H7 (cell line): ENCODE data around the gene CFAP46. TPM values are rescaled to one million over a fixed set of nuclear protein-coding genes. Genes with fewer than 3 reads are reported as not detected.
"Not testable (repeated sequence)": the region's sequence is repeated elsewhere in the genome, so short reads cannot be mapped to it uniquely, and the experiment has no call there.

Source experiments
- DNase-seq: peaks from one replicate; pipeline ENCODE4 v3.0.0; 2012
- H3K27me3 ChIP-seq: 2 replicates; pipeline ENCODE4 v1.6.0; 2011; ENCODE audit warnings: mild to moderate bottlenecking, low read length; ENCODE audit not compliant: control insufficient read depth, insufficient read depth
- H3K36me3 ChIP-seq: replicated peaks from 2 replicates; pipeline ENCODE4 v1.5.1; 2011; ENCODE audit warnings: low read length; ENCODE audit not compliant: control insufficient read depth, insufficient read depth
- H3K4me3 ChIP-seq: 2 replicates; pipeline ENCODE4 v1.5.1; 2011; ENCODE audit warnings: low read depth, mild to moderate bottlenecking, control low read depth, low read length, moderate library complexity; ENCODE audit not compliant: insufficient read depth
- total RNA-seq: library from RNA; depleted of rRNA; stranded (reverse); fragments of >200 nt; shearing (Covaris generic); gene quantifications from 2 replicates; pipeline ENCODE4 v1.2.3, GENCODE V29; 2014

Gene CFAP46
- total RNA-seq, 1 experiment from 2014 or later, result 0.59 TPM

- H3K36me3 ChIP-seq, result no peaks in the 10 kb centered on the region
- DNase-seq, result no peak
- H3K4me3 ChIP-seq, result no peak overlapping the region
- no peaks in the 10 kb centered on the region for H3K27me3 ChIP-seq
These were observed 17.3 kb downstream of the CFAP46 start for GRCh38 chr10:132925071-132925561.

GRCh38 chr10:132924046-132924952 lies 18.1 kb downstream of the CFAP46 start:
- H3K36me3 ChIP-seq, result no peaks in the 10 kb centered on the region
- DNase-seq, result no peak
- no peaks in the 10 kb centered on the region for H3K27me3 ChIP-seq

GRCh38 chr10:132923384-132923783 lies 19.0 kb downstream of the CFAP46 start:
- not testable (repeated sequence) for DNase-seq, H3K36me3 ChIP-seq, H3K4me3 ChIP-seq, H3K27me3 ChIP-seq

More at GRCh38 chr10:132924046-132924952, 18.1 kb downstream of the CFAP46 start:
- no peak overlapping the region for H3K4me3 ChIP-seq

GRCh38 chr10:132922872-132923271 lies 19.5 kb downstream of the CFAP46 start:
- no peaks in the 10 kb centered on the region for H3K36me3 ChIP-seq

DNA sequence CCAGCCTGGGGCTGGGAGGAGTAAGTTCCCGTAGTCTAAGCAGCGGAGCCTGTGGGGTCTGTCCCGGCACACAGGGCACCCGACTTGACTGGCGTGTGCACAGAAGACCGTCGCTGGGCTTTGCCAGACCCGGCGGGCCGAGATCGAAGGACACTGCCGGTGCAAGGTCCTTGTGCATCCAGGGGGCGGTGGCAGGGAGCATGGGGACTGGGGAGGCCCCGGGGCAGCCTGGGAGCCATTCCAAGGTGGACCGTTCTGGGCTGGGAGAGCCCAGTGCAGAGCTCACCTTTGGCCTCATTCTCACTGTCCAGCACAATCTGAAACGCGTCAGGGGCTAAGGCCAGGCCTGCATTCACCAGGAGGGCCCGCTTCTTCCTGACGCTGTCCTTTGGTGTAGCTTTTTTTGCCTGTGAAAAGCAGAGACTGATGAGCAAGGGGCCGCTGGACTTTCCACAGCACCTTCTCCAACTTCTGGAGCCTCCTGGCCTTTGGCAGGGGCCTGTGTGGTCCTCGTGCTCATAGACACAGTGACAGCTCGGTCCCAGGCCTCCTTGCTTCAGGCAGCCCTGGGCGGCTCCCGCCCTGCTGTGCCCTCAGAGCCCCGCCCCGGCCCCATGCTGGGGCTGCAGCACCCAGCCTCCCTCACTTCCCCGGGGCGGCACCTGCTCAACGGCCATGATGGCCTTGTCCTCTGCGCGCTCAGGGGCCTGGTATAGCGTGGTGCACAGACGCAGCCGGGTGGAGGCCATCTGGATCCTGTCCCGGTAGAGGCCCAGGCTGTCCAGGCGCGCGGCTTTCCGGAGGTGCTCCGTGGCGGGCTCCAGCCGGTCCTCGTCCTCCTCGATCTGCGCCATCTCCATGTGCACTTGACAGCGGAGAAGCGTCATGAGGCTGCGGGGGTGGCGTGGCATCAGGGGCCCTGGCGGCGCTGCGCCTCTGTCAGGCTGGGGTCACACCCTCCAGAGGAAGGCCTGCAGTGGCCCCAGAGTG lies 20.3 kb downstream of the CFAP46 start:
- no peak overlapping the region for H3K4me3 ChIP-seq
- DNase-seq, result no peak
- H3K27me3 ChIP-seq, result no peaks in the 10 kb centered on the region
- no peaks in the 10 kb centered on the region for H3K36me3 ChIP-seq

More at GRCh38 chr10:132922872-132923271, 19.5 kb downstream of the CFAP46 start:
- Histone ChIP-seq H3K4me3 (no peak overlapping the region), H3K27me3 (no peaks in the 10 kb centered on the region)
- no peak for DNase-seq

DNA sequence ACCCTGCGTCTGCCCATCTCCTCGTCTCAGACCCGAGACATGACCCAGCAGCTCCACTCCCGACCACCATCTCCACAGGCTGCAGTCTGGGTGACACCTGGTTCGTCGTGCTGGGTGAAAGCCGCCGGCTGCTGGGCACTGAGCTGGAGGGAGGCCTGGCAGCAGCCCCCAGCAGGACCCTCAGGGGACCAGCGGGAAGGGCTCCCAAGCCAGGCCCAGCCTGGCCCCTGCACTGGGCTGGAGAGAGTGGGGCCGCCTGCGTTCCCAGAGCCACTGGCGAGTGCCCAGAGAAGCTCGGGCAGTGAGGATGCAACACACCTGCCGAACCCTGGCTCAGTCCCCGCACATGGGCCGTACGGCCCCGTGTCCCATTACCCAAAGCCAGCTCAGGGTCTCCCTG lies 21.3 kb downstream of the CFAP46 start:
- H3K4me3 ChIP-seq, result no peak overlapping the region
- H3K36me3 ChIP-seq, result no peaks in the 10 kb centered on the region
- H3K27me3 ChIP-seq, result no peaks in the 10 kb centered on the region
- DNase-seq, result no peak

DNA sequence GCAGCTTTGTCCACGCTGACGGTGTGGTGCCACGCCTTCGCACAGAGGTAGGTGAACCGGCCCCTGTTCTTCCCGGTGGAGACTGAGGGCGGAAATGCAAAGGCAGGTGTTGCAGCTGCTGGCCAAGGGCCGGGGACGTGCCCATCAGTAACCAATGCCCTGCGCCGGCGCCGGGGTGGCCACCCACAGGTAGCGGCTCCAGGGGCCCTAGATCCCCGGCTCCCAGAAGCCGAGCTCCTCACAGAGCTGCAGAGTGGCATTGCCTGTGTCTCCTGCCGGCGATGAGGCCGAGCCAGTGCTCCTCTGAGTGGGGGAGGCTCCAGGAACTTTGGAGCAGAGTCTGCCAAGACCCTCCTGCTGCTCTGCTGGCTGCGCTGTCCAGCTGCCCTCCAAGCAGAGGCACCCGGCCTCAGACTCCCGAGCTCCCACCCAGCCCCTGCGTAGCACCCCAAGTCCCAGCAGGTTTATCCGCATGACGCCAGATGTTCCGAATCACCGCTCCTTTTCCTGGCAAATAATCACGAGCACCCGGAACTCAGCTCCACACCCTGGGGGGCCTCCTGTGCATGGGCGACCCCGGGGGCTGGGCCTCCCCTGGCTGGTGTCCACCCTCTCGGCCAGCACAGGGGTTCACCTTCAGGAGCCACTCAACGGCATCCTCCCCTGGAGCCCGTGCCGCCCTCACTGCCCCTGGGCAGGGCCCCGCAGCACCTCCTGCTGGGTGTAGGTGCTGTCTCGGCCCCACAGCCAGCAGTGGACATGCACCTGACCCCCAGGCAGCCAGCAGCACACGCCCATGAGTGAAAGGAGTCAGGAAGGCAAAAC lies 22.1 kb downstream of the CFAP46 start:
- H3K27me3 ChIP-seq, result no peaks in the 10 kb centered on the region
- no peak overlapping the region for H3K4me3 ChIP-seq
- no peak for DNase-seq
- no peaks in the 10 kb centered on the region for H3K36me3 ChIP-seq

- H3K27me3 ChIP-seq, result no peaks in the 10 kb centered on the region
- no peak overlapping the region for H3K4me3 ChIP-seq
- DNase-seq, result no peak
- H3K36me3 ChIP-seq, result no peaks in the 10 kb centered on the region
These were observed 22.8 kb downstream of the CFAP46 start for GRCh38 chr10:132919374-132920100.

GRCh38 chr10:132918617-132919373 lies 23.6 kb downstream of the CFAP46 start:
- Histone ChIP-seq H3K27me3 (no peaks in the 10 kb centered on the region), H3K36me3 (no peaks in the 10 kb centered on the region), H3K4me3 (no peak overlapping the region)
- no peak for DNase-seq

- no peaks in the 10 kb centered on the region for H3K36me3 ChIP-seq
- DNase-seq, result no peak
- H3K27me3 ChIP-seq, result no peaks in the 10 kb centered on the region
- no peak overlapping the region for H3K4me3 ChIP-seq
These were observed 24.1 kb downstream of the CFAP46 start for GRCh38 chr10:132918264-132918616.

DNA sequence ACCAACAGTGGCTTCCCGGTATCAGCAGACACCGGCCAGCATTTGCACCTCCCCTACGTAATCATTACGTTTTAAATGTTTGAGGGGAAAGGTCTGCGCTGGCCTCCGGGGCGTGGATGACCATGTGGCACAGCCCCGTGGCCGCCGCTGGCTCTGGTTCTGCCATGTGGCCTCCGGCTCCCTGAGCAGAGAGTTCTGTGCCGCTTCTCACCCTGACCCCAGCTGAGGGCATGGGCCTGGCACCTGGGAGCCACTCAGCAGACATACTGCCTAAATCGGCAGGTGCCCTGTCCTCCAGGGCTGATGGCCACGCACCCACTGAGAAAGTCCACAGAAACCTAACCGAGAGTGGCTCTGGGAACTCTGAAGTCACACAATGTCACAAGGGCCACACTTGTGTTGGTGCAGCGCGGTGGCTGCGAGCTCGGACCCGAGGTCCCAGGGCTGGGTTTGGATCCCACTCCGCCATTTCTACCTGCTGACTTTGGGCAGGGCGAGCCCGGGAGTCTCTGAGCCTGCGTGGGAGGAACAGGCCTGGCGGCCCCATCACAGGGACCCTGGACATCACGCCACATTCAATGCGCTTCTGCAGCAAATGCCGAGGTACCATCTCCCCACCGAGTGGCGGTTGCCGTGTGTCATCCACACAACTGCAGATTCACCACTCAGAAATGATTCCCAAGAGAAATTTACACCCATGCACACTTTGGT lies 25.3 kb downstream of the CFAP46 start:
- Histone ChIP-seq H3K36me3 (no peaks in the 10 kb centered on the region), H3K27me3 (no peaks in the 10 kb centered on the region), H3K4me3 (no peak overlapping the region)
- no peak for DNase-seq

DNA sequence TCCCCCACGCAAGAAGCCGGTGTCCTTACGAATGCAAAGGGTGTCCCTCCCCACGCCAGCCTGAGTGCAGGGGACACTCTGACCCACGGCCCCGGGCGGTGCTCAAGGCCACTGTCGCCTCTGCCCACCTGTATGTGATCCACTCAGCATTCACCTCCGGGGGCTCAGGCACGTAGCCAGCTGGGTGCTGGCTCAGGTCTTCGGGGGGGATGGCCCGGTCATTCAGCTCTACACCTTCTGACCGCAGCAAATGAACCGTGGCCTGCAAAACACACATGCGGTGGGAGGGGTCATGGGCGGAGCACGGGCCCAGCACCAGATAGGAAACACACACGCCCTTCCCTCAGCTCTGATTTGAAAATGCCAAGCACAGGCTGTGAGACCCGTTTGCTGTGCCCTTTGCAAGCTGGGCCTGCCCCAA lies 25.9 kb downstream of the CFAP46 start:
- H3K4me3 ChIP-seq, result no peak overlapping the region
- DNase-seq, result no peak
- H3K27me3 ChIP-seq, result no peaks in the 10 kb centered on the region
- no peaks in the 10 kb centered on the region for H3K36me3 ChIP-seq
